ENCODE results near the gene TENM3.

GRCh38 chr4:182242787-182243186 lies 415 bp upstream of the TENM3 start:
- TF ChIP-seq CTCF (conservative IDR thresholded peaks at IDR 0.05; ENCODE audit: low read depth, low read length): no peak
- TF ChIP-seq EZH2phosphoT487 (IDR thresholded peaks at IDR 0.05; ENCODE audit: borderline replicate concordance, low read length): no peak
